Measurements from ENCODE around the gene SSBP2.

SSBP2 gene

GRCh38 chr5:81575924-81576323 lies 175.0 kb downstream of the SSBP2 start:
- no peak for DNase-seq

- DNase-seq = no peak
These were observed 178.7 kb downstream of the SSBP2 start for GRCh38 chr5:81572201-81572600.

GRCh38 chr5:81558188-81558587 lies 192.7 kb downstream of the SSBP2 start:
- DNase-seq = no peak

GRCh38 chr5:81556809-81557208 lies 194.1 kb downstream of the SSBP2 start:
- DNase-seq = no peak

GRCh38 chr5:81555865-81556264 lies 195.0 kb downstream of the SSBP2 start:
- DNase-seq = no peak

GRCh38 chr5:81554647-81555046 lies 196.2 kb downstream of the SSBP2 start:
- DNase-seq = no peak

GRCh38 chr5:81553567-81554212 lies 197.2 kb downstream of the SSBP2 start:
- DNase-seq = no peak

- DNase-seq = no peak
These were observed 197.9 kb downstream of the SSBP2 start for GRCh38 chr5:81552852-81553566.

- DNase-seq = no peak
These were observed 201.8 kb downstream of the SSBP2 start for GRCh38 chr5:81549123-81549522.

GRCh38 chr5:81547001-81547400 lies 203.9 kb downstream of the SSBP2 start:
- no peak for DNase-seq

- DNase-seq = no peak
These were observed 205.0 kb downstream of the SSBP2 start for GRCh38 chr5:81545911-81546310.

- no peak for DNase-seq
These were observed 206.4 kb downstream of the SSBP2 start for GRCh38 chr5:81544351-81545018.

- DNase-seq = no peak
These were observed 208.7 kb downstream of the SSBP2 start for GRCh38 chr5:81542242-81542641.

GRCh38 chr5:81537905-81538547 lies 212.9 kb downstream of the SSBP2 start:
- DNase-seq = no peak

GRCh38 chr5:81534441-81534840 lies 216.5 kb downstream of the SSBP2 start:
- DNase-seq = no peak

- no peak for DNase-seq
These were observed 217.1 kb downstream of the SSBP2 start for GRCh38 chr5:81533629-81534405.

GRCh38 chr5:81530919-81531318 lies 220.0 kb downstream of the SSBP2 start:
- no peak for DNase-seq

GRCh38 chr5:81525690-81526089 lies 225.2 kb downstream of the SSBP2 start:
- no peak for DNase-seq

GRCh38 chr5:81524015-81524414 lies 226.9 kb downstream of the SSBP2 start:
- DNase-seq = no peak

GRCh38 chr5:81522571-81522970 lies 228.3 kb downstream of the SSBP2 start:
- no peak for DNase-seq

GRCh38 chr5:81520769-81521168 lies 230.1 kb downstream of the SSBP2 start:
- DNase-seq = no peak

- no peak for DNase-seq
These were observed 231.5 kb downstream of the SSBP2 start for GRCh38 chr5:81519217-81519905.
